K562 (cell line): ENCODE data around the gene RAB27B. TPM values are rescaled to one million over a fixed set of nuclear protein-coding genes. Genes with fewer than 3 reads are reported as not detected.

Experiments used
- ATAC-seq: fragments of 200-7000 bp; cut with Tn5 transposase; 3 replicates; pipeline ENCODE4 v1.9.1; 2020; ENCODE audit warnings: moderate library complexity
- BruUV-seq: library from RNA; stranded (reverse); fragments of 400-500 nt; replicated peaks from 2 replicates; lab custom pipeline; 2021; lab: Mats Ljungman, UMichigan
- CTCF ChIA-PET: fragments of 300-600 bp; formaldehyde crosslinking; extraction: SDS; loops from one replicate; lab custom pipeline; 2021; ENCODE audit warnings: low intra/inter-chr PET ratio; lab: Yijun Ruan, JAX
- POLR2A ChIA-PET: fragments of 300-600, 350-650 bp; sonication (Branson Sonifier 250); formaldehyde crosslinking; extraction: SDS; loops from one replicate; lab custom pipeline; 2021; ENCODE audit warnings: antibody characterized with exemption, inconsistent platforms; lab: Yijun Ruan, JAX
- DNase-seq, 4 experiments: peaks; one replicate each; pipeline versions ENCODE4 v3.0.0 to v3.0.0-alpha.2; 2011 to 2018; ENCODE audit warnings: low spot score in 3 of 4, mixed read lengths in 3 of 4; ENCODE audit errors: extremely low read depth in 1 of 4
- FAIRE-seq: peaks from 2 replicates; lab custom pipeline; 2011; peaks lifted over from hg19 to GRCh38; lab: Jason Lieb, UNC
- H2AFZ ChIP-seq: 2 replicates; pipeline ENCODE4 v1.6.0; 2011; ENCODE audit warnings: low read depth, low read length, control low read depth, inconsistent platforms
- H3K27ac ChIP-seq: fragments of 200-600 bp; 3 replicates; pipeline ENCODE4 v1.8.0; 2011; ENCODE audit warnings: low read depth, mild to moderate bottlenecking, control low read depth, inconsistent platforms, low read length, moderate library complexity, mixed read lengths; ENCODE audit errors: extremely low read depth
- H3K27me3 ChIP-seq, 2 experiments: fragments of 300-600 bp in 1 of 2; 2 replicates in 1 of 2; 3 replicates in 1 of 2; pipeline versions ENCODE4 v1.6.0 to v1.8.0; 2011; ENCODE audit warnings: inconsistent platforms in 2 of 2, low read length in 2 of 2, mild to moderate bottlenecking in 1 of 2, mixed read lengths in 1 of 2, moderate library complexity in 1 of 2; ENCODE audit not compliant: control insufficient read depth in 2 of 2, insufficient read depth in 2 of 2
- H3K36me3 ChIP-seq: fragments of 300-600 bp; 3 replicates; pipeline ENCODE4 v1.8.0; 2011; ENCODE audit warnings: mild to moderate bottlenecking, low read length, inconsistent platforms; ENCODE audit not compliant: control insufficient read depth, insufficient read depth
- H3K4me1 ChIP-seq, 2 experiments: fragments of 200-600 bp in 1 of 2; replicated peaks in 1 of 2; 2 replicates in 1 of 2; 3 replicates in 1 of 2; pipeline versions ENCODE4 v1.5.1 to v1.8.0; 2011; ENCODE audit warnings: inconsistent platforms in 2 of 2, low read length in 2 of 2, mild to moderate bottlenecking in 1 of 2, mixed read lengths in 1 of 2, moderate library complexity in 1 of 2; ENCODE audit not compliant: control insufficient read depth in 2 of 2, insufficient read depth in 2 of 2
- H3K4me2 ChIP-seq: 2 replicates; pipeline ENCODE4 v1.6.1; 2011; ENCODE audit warnings: low read length, control low read depth, inconsistent platforms, mixed read lengths; ENCODE audit not compliant: insufficient read depth
- H3K4me3 ChIP-seq: fragments of 200-600 bp; sonication (generic), shearing (Covaris generic); 2 replicates; pipeline ENCODE4 v1.5.1; 2016; ENCODE audit warnings: control low read depth, inconsistent platforms
- H3K79me2 ChIP-seq: fragments of 200-600 bp; 3 replicates; pipeline ENCODE4 v1.8.0; 2011; ENCODE audit warnings: low read length, inconsistent platforms; ENCODE audit not compliant: control insufficient read depth, insufficient read depth
- H3K9ac ChIP-seq, 2 experiments: 2 replicates each; pipeline versions ENCODE4 v1.6.0 to v1.6.1; 2011; ENCODE audit warnings: low read depth in 2 of 2, low read length in 2 of 2, control low read depth in 1 of 2, inconsistent platforms in 1 of 2, mild to moderate bottlenecking in 1 of 2, mixed read lengths in 1 of 2; ENCODE audit not compliant: insufficient read depth in 1 of 2
- H3K9me1 ChIP-seq: one replicate; pipeline ENCODE4 v1.6.0; 2011; ENCODE audit warnings: inconsistent platforms, mild to moderate bottlenecking, low read length, moderate library complexity; ENCODE audit not compliant: control insufficient read depth, insufficient read depth
- H3K9me3 ChIP-seq: replicated peaks from 2 replicates; pipeline ENCODE4 v1.5.1; 2011; ENCODE audit warnings: low read depth, low read length, inconsistent platforms; ENCODE audit not compliant: control insufficient read depth, insufficient read depth
- H4K20me1 ChIP-seq: replicated peaks from 2 replicates; pipeline ENCODE4 v1.6.1; 2011; ENCODE audit warnings: low read length, inconsistent platforms, mixed read lengths; ENCODE audit not compliant: control insufficient read depth, insufficient read depth
- KLF6 ChIP-seq: fragments of 250-450 bp; sonication (Bioruptor Pico); IDR thresholded peaks from 2 replicates; pipeline ENCODE4 v1.4.0; 2020; ENCODE audit warnings: mild to moderate bottlenecking, moderate library complexity, borderline replicate concordance
- MCM2 ChIP-seq: fragments of 450-650 bp; IDR thresholded peaks from 2 replicates; pipeline ENCODE4 v1.6.1; 2017; ENCODE audit warnings: low read depth, mild to moderate bottlenecking
- NFYB ChIP-seq: IDR thresholded peaks from 2 replicates; pipeline ENCODE4 v1.6.1; 2011; ENCODE audit warnings: mild to moderate bottlenecking, moderate library complexity; ENCODE audit not compliant: insufficient read length; ENCODE audit errors: extremely low read depth
- RCOR1 ChIP-seq, 2 experiments: IDR thresholded peaks; 2 replicates each; pipeline ENCODE4 v1.6.1; 2012; ENCODE audit warnings: low read depth in 2 of 2, low read length in 2 of 2, borderline replicate concordance in 1 of 2, improper control_type of control experiment in 1 of 2
- SOX6 ChIP-seq: fragments of 450-650 bp; IDR thresholded peaks from 2 replicates; pipeline ENCODE4 v1.6.1; 2014; ENCODE audit warnings: mild to moderate bottlenecking
- SRSF3 ChIP-seq: fragments of 200-400 bp; formaldehyde crosslinking; IDR thresholded peaks from 2 replicates; pipeline ENCODE4 v1.6.1; 2016; ENCODE audit warnings: mild to moderate bottlenecking, low read length, moderate library complexity; ENCODE audit not compliant: insufficient read depth
- ZBTB40 ChIP-seq, 2 experiments: fragments of 450-650 bp in 1 of 2; sonication (generic) in 1 of 2; formaldehyde crosslinking in 1 of 2; IDR thresholded peaks; 2 replicates each; pipeline versions ENCODE4 v1.7.1 to v1.9.0; 2016 to 2022; ENCODE audit warnings: inconsistent platforms in 1 of 2, mild to moderate bottlenecking in 1 of 2, missing genetic modification reagents in 1 of 2
- WGBS: fragments of 100-300 bp; shearing (Covaris generic); methylation state at CpG from one replicate; pipeline ENCODE4 v1.1.6; 2016; ENCODE audit warnings: low coverage, mixed read lengths; ENCODE audit not compliant: insufficient coverage; ENCODE audit errors: missing lambda C conversion rate; 5-methylcytosine and 5-hydroxymethylcytosine counted together
- in situ Hi-C: fragments of 300-500 bp; cut with MboI; formaldehyde crosslinking; loops from 4 replicates; pipeline ENCODE4 v1.15.0; 2018; ENCODE audit warnings: inconsistent platforms, mixed read lengths
- intact Hi-C: fragments of 100-400 bp; cut with micrococcal nuclease; formaldehyde crosslinking; loops from 2 replicates; pipeline ENCODE4 v1.14.2; 2022
- polyA plus RNA-seq, 8 experiments: library from polyadenylated mRNA; depleted of rRNA in 4 of 8; stranded (reverse) in 5 of 8; unstranded in 3 of 8; fragments of >200 nt; fragmentation: Nextera tagmentation in 2 of 8; fragmentation: Illumina TruSeq in 1 of 8; extraction: Ambion mirVana in 2 of 8; extraction: Trizol in 1 of 8; gene quantifications; 2 replicates each; pipeline versions ENCODE4 v1.2.1 to v1.2.3, GENCODE V29; 2011 to 2014; ENCODE audit warnings: inconsistent platforms in 1 of 8, missing spikeins in 1 of 8
- total RNA-seq, 7 experiments: library from RNA; depleted of rRNA in 6 of 7; stranded (reverse); fragments of >200 nt in 6 of 7; fragmentation: Illumina TruSeq in 2 of 7; extraction: Trizol in 2 of 7; gene quantifications; 2 replicates each; pipeline versions ENCODE4 v1.2.1 to v1.2.3, GENCODE V29; 2011 to 2021; ENCODE audit warnings: low replicate concordance in 1 of 7

The RAB27B gene
- total and polyA plus RNA-seq, 9 of the 15 experiments (the other 6 are each of a cell fraction or from before 2014, with no cell fraction given): 0.44 to 5.7 (median 1.2) TPM

DNA sequence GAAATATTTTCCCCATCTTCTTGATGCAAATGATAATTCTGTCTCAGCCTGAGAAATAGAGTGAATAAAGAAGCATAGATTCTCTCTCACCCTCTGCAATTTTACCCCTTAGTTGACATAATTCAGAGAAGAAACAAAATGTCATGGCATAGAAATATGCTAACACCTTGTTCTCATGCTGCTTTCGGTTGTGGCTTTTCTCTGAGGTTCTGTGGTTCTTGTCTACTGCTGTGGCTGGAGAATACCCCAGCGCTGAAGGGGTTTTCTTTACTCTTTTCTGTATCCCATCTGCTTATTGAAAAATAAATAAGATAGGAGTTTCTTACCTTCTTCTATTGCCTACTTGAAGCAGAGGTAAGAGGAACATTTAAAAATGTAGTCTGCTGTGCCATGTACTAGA lies 15.4 kb upstream of the RAB27B start:
- Histone ChIP-seq H3K9me1 (no peaks in the 10 kb centered on the region), H3K4me3 (no peak overlapping the region), H4K20me1 (no peaks in the 10 kb centered on the region), H3K9me3 (no peaks in the 10 kb centered on the region), H3K36me3 (no peaks in the 10 kb centered on the region), H3K27ac (no peak overlapping the region), H3K4me2 (no peak overlapping the region), H3K4me1 (no peaks in the 10 kb centered on the region; a peak in 1 of 5 replicates), H3K79me2 (no peaks in the 10 kb centered on the region), H3K9ac (no peak overlapping the region), H2AFZ (no peak overlapping the region), H3K27me3 (no peaks in the 10 kb centered on the region)
- WGBS: 0% methylated on average over 1 of the region's 2 CpGs
- intact Hi-C loops: no loop called here
- in situ Hi-C loops: no loop called here
- ATAC-seq: no peak
- no peak for DNase-seq
- no peak for FAIRE-seq
- ChIA-PET POLR2A (no interaction called here), CTCF (no interaction called here)
- BruUV-seq: no TSS peak
- TF ChIP-seq SRSF3: no peak
- TF ChIP-seq SOX6: no peak
- TF ChIP-seq KLF6 (CRISPR knock-in tag): no peak
- TF ChIP-seq RCOR1 (IDR thresholded peaks at IDR 0.05; ENCODE audit: borderline replicate concordance in 1 of 2, low read depth in 2 of 2, low read length in 2 of 2): no peak

- Histone ChIP-seq H3K4me2 (no peak overlapping the region), H3K4me1 (no peaks in the 10 kb centered on the region), H3K27ac (no peak overlapping the region), H3K9me1 (no peaks in the 10 kb centered on the region), H3K9me3 (no peaks in the 10 kb centered on the region), H3K4me3 (no peak overlapping the region), H3K79me2 (no peaks in the 10 kb centered on the region), H3K9ac (no peak overlapping the region), H3K36me3 (no peaks in the 10 kb centered on the region), H4K20me1 (no peaks in the 10 kb centered on the region), H3K27me3 (no peaks in the 10 kb centered on the region), H2AFZ (no peak overlapping the region)
- intact Hi-C loops: no loop called here
- TF ChIP-seq NFYB (no peak), MCM2 (no peak), ZBTB40 (IDR thresholded peaks at IDR 0.05) (no peak), ZBTB40 (CRISPR knock-in tag; IDR thresholded peaks at IDR 0.05) (no peak)
- no peak for ATAC-seq
- no peak for FAIRE-seq
- no TSS peak for BruUV-seq
- ChIA-PET CTCF (no interaction called here), POLR2A (no interaction called here)
- no peak for DNase-seq
- in situ Hi-C loops: no loop called here
- WGBS: 8% methylated on average over 1 of the region's 1 CpG
Measured at GRCh38 chr18:54813305-54813704, 15.0 kb upstream of the RAB27B start.
